Thoracic aorta (tissue), 2 donors: ENCODE measurements around the gene RAB26. TPM values are rescaled to one million over a fixed set of nuclear protein-coding genes. Genes with fewer than 3 reads are reported as not detected.

Source experiments
- ATAC-seq: fragments of 150-250 bp; one replicate; pipeline ENCODE4 v1.8.0; 2017; ENCODE audit warnings: low read depth; ENCODE audit not compliant: insufficient number of reproducible peaks, low FRiP score
- DNase-seq: peaks from one replicate; pipeline ENCODE4 v3.0.0-alpha.2; 2020; ENCODE audit warnings: low spot score
- H3K27ac ChIP-seq, 2 donors: fragments of 200-600 bp; sonication (generic); 1 replicate in 1 of 2; 2 replicates in 1 of 2; pipeline ENCODE4 v1.5.1; 2016; ENCODE audit warnings: mild to moderate bottlenecking in 2 of 2, moderate library complexity in 2 of 2
- H3K27me3 ChIP-seq: fragments of 200-600 bp; sonication (generic); replicated peaks from 2 replicates; pipeline ENCODE4 v1.6.0; 2016; ENCODE audit warnings: mild to moderate bottlenecking; ENCODE audit not compliant: insufficient read depth
- H3K36me3 ChIP-seq: fragments of 200-600 bp; sonication (generic); one replicate; pipeline ENCODE4 v1.5.1; 2016
- H3K4me1 ChIP-seq, 2 donors: fragments of 200-600 bp; sonication (generic); 1 replicate in 1 of 2; 2 replicates in 1 of 2; pipeline versions ENCODE4 v1.5.1 to v1.6.0; 2016; ENCODE audit warnings: low read depth in 2 of 2, mild to moderate bottlenecking in 1 of 2; ENCODE audit not compliant: control insufficient read depth in 1 of 2
- H3K4me3 ChIP-seq: fragments of 200-600 bp; sonication (generic); 2 replicates; pipeline ENCODE4 v1.5.1; 2016; ENCODE audit warnings: mild to moderate bottlenecking
- H3K9me3 ChIP-seq: fragments of 200-600 bp; sonication (generic); 2 replicates; pipeline ENCODE4 v1.5.1; 2016
- CTCF ChIP-seq: fragments of 200-600 bp; sonication (generic); IDR thresholded peaks from one replicate; pipeline ENCODE4 v1.5.1; 2019; ENCODE audit warnings: antibody characterized with exemption
- total RNA-seq, 2 donors: library from RNA; depleted of rRNA; stranded (reverse); fragments of >200 nt; gene quantifications; one replicate each; pipeline versions ENCODE4 v1.1.0 to v1.2.3, GENCODE V29; 2016

The RAB26 gene
- total RNA-seq, 2 donors from 2014 or later: not detected

GRCh38 chr16:2186505-2186904 lies 38.1 kb downstream of the RAB26 start:
- no peak for DNase-seq
- Histone ChIP-seq H3K4me1 (no peaks in the 10 kb centered on the region), H3K27me3 (no peaks in the 10 kb centered on the region), H3K36me3 (no peaks in the 10 kb centered on the region), H3K27ac (no peak overlapping the region), H3K4me3 (no peak overlapping the region), H3K9me3 (no peaks in the 10 kb centered on the region)
- TF ChIP-seq CTCF: no peak
- no peak for ATAC-seq

- no peak for TF ChIP-seq CTCF
Measured at GRCh38 chr16:2187212-2187611, 38.8 kb downstream of the RAB26 start.

GRCh38 chr16:2188395-2188794 lies 40.0 kb downstream of the RAB26 start:
- no peak overlapping the region for H3K27ac ChIP-seq
- TF ChIP-seq CTCF: no peak
- H3K4me3 ChIP-seq: no peak overlapping the region
- no peak for DNase-seq
- no peak for ATAC-seq
- no peaks in the 10 kb centered on the region for H3K36me3 ChIP-seq
- H3K4me1 ChIP-seq: no peaks in the 10 kb centered on the region
- no peaks in the 10 kb centered on the region for H3K27me3 ChIP-seq
- no peaks in the 10 kb centered on the region for H3K9me3 ChIP-seq

More at GRCh38 chr16:2187212-2187611, 38.8 kb downstream of the RAB26 start:
- ATAC-seq (no peak), DNase-seq (no peak)
- H3K27ac ChIP-seq: no peak overlapping the region
- no peak overlapping the region for H3K4me3 ChIP-seq
- H3K4me1 ChIP-seq: no peaks in the 10 kb centered on the region
- no peaks in the 10 kb centered on the region for H3K36me3 ChIP-seq
- no peaks in the 10 kb centered on the region for H3K27me3 ChIP-seq
- no peaks in the 10 kb centered on the region for H3K9me3 ChIP-seq

- TF ChIP-seq CTCF: no peak
Measured at GRCh38 chr16:2189252-2189893, 40.9 kb downstream of the RAB26 start.

GRCh38 chr16:2190002-2190658 lies 41.7 kb downstream of the RAB26 start:
- TF ChIP-seq CTCF: no peak
- Histone ChIP-seq H3K27me3 (no peaks in the 10 kb centered on the region), H3K27ac (no peak overlapping the region), H3K4me3 (no peak overlapping the region), H3K4me1 (no peaks in the 10 kb centered on the region), H3K9me3 (no peaks in the 10 kb centered on the region), H3K36me3 (no peaks in the 10 kb centered on the region)
- no peak for DNase-seq
- no peak for ATAC-seq

More at GRCh38 chr16:2189252-2189893, 40.9 kb downstream of the RAB26 start:
- no peak overlapping the region for H3K4me3 ChIP-seq
- DNase-seq (no peak), ATAC-seq (no peak)
- no peaks in the 10 kb centered on the region for H3K27me3 ChIP-seq
- H3K27ac ChIP-seq: no peak overlapping the region
- no peaks in the 10 kb centered on the region for H3K4me1 ChIP-seq
- no peaks in the 10 kb centered on the region for H3K9me3 ChIP-seq
- no peaks in the 10 kb centered on the region for H3K36me3 ChIP-seq
